DMS79 (cell line): ENCODE data around the gene TMEM54.

Experiments used
- DNase-seq: peaks from one replicate; lab custom pipeline; 2025; lab: John Stamatoyannopoulos, UW

TMEM54 gene

DNA sequence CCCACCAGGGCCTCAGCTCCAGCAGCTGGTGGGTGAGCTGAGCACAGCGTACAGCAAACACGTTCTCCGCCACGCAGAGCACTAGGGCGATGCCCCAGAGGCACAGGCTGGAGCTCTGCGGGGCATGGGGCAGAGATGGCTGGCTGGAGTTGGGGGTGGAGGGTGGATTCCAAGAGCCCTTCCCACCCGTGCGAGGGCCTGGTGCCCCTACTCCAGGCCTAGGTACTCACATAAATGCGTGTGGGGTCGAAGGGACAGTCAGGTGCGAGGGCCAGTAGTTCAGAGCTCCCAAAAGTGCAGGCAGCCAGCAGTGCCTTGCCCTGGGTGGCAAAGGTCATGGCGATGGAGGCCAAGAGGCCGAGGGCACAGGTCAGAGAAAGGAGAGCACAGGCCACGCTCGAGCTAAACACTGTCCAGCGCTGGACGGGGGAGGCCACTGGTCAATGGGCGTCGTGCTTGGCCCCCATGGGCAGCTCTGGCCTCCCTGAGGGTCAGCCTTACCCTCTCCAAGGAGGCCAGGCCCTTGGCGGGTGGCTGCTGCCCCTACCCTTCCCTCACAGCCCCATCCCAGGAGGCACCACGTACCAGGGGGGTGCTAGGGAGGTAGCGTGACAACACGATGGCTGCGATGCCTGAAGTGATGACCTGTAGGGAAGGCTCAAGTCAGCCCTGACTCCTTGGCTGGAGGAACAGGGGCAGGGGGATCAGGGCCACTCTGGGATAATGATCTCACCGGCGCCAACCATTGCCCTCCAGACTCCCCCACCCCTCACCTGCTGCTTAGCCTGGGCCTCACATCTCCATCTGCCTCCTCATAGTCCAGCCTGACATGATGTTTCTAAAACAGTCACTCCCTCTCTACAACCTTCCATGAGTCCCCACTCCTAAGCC lies 5.6 kb downstream of the TMEM54 start:
- DNase-seq: no peak

- DNase-seq: no peak
Observed at GRCh38 chr1:32894681-32895080, 6.5 kb downstream of the TMEM54 start.

- no peak for DNase-seq
Observed at GRCh38 chr1:32894019-32894600, 7.1 kb downstream of the TMEM54 start.

DNA sequence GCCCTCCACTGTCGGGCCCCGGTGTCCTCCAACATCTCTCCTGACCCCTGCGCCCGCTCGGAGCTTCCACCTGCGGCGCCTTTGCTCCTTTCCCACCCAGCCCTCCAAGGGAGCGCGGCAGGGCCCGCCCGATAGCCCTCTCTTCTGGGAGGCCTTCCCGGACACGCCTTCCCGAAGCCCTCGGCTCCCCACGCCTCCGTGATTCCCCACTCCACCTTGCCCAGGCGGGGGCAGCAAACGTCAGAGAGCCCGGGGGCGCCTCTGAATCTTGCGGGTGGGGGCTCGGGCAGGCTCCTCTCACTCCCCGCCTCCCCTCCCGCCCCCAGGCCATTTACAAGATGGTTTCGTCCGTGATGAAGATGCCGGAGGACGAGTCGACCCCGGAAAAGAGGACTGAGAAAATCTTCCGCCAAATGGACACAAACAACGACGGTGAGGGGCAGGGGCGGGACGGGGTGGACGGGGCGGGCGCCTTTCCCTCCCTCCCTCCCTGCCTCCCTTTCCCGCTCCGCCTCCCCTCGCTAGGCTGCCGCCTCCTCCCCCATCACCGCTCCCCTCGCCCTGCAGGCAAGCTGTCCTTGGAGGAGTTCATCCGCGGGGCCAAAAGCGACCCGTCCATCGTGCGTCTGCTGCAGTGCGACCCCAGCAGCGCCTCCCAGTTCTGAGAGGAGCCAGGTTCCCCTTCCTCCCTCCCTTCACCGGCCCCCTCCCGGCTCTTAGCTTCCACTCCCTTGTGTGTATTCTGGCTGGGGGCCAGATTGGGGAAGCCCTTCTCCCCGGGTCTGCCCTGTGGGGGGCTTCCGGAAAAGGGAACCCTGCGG lies 7.8 kb downstream of the TMEM54 start:
- DNase-seq: peak; percentile 41

GRCh38 chr1:32892368-32893197 lies 8.6 kb downstream of the TMEM54 start:
- peak; percentile 53 for DNase-seq

GRCh38 chr1:32891630-32892029 lies 9.6 kb downstream of the TMEM54 start:
- DNase-seq: no peak

DNA sequence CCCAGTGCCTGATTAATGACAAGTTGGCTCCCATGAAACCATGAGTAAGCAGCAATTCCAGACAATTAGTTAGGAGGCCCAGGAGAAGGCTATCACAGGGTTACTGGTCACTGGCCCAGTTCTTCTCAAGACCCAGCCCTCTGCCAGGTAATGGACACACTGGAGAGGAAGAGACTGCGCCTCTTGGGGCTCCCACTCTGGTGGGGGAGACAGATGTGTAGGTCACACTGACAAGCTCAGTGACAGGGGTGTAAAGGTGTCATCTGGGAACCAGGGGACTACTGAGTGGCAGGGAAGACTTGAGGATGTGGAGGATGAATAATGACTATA lies 10.0 kb downstream of the TMEM54 start:
- no peak for DNase-seq

DNA sequence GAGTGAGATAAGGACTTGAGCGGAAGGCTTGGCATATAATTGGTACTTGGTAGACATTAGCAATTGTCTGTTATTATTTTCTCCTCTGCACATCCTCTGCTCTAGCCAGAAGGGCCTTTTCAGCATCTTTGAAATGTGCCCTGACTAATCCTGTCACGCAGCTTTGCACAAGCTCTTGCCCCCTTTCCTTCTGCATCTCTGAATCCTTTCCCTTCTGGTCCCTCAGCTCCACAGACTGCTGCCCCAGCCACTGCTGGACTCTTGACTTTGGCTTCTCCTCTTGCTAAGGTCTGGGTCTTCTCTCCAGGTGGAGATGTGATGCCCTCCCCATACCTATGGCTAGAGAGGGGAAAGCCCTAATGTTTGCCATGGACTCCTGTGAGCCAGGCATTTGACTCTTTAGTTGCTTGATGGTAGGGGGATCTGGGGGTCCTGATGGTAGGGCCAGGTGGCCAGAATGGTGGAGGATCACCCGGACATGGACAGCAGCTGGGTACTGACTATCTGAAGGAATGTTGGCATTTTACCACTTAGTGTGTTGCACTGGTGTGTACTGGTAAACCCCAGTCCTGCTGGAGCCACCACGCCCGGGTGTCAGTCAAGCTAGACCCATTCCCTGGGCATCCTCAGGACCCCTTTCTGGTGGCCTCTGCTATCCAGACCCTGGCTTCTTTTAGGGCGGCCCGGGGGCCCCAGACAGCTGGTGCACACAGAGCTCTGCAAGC lies 10.5 kb downstream of the TMEM54 start:
- no peak for DNase-seq

GRCh38 chr1:32889731-32890278 lies 11.4 kb downstream of the TMEM54 start:
- no peak for DNase-seq

DNA sequence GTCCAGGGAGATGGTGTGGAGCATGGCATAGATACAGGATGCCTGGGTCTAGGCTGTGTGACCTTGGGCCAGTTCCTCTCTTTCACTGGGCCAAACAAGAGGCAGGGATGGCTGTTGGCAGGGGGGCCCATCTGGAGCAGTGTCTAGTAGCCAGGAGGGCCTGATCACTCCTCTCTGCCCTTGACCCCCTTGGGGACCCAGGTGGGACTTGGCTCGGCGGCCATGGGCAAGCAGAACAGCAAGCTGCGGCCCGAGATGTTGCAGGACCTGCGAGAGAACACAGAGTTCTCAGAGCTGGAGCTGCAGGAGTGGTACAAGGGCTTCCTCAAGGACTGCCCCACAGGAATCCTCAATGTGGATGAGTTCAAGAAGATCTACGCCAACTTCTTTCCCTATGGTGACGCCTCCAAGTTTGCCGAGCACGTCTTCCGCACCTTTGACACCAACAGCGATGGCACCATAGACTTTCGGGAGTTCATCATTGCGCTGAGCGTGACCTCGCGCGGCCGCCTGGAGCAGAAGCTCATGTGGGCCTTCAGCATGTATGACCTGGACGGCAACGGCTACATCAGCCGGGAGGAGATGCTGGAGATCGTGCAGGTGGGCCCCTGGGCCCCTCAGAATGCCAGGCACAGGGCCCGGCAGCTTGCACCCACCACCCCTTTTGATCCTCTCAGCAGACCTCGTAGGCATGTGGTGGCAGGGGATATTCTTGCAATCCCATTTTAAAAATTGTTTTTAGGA lies 12.3 kb downstream of the TMEM54 start:
- DNase-seq: no peak

- no peak for DNase-seq
Observed at GRCh38 chr1:32888134-32888533, 13.1 kb downstream of the TMEM54 start.

DNA sequence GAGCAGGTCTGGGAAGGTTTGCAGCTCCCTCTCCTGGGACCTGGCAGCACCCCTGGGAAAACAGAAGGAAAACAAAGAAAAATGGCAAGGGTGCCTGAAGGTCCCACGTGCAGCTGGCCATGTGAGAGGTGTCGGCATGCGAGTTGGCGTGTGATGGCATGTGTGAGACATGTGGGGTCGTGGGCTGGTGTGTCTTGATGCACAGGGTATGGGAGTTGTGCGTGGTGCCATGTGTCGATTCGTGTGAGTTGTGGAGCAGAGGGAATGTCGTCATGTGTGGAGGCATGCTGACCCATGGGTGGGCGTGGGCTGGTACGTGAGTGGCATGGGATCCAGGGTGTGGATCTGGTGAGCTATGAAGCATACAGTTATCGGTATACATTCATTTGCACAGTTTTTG lies 13.6 kb downstream of the TMEM54 start:
- no peak for DNase-seq

DNA sequence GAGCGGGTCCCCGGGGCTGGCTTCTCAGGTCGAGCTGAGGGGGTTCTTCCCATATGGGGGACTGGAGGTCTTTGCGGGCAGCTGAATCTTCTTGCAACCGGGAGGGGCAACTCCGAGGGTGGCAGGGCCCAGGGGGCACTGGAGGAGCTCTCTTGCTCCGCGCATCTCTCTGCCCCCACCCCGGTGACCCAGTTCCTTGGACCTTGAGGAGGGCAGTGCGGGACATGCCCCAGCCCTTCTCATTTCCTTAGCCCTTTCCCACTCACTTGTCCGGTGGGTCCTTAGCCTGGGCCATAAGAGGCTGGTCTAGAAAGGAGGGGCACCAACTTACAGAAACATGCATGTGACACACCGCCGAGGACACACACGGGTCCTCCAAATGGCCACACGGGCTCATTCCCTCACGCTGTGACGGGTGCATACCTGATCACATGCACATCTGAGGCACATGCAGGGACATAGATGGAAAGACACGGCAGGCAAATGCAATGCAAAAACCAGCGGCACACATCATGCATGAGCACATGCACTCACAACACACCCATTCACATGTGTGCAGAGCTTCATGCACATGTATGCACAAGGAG lies 14.3 kb downstream of the TMEM54 start:
- peak; percentile 8 for DNase-seq

DNA sequence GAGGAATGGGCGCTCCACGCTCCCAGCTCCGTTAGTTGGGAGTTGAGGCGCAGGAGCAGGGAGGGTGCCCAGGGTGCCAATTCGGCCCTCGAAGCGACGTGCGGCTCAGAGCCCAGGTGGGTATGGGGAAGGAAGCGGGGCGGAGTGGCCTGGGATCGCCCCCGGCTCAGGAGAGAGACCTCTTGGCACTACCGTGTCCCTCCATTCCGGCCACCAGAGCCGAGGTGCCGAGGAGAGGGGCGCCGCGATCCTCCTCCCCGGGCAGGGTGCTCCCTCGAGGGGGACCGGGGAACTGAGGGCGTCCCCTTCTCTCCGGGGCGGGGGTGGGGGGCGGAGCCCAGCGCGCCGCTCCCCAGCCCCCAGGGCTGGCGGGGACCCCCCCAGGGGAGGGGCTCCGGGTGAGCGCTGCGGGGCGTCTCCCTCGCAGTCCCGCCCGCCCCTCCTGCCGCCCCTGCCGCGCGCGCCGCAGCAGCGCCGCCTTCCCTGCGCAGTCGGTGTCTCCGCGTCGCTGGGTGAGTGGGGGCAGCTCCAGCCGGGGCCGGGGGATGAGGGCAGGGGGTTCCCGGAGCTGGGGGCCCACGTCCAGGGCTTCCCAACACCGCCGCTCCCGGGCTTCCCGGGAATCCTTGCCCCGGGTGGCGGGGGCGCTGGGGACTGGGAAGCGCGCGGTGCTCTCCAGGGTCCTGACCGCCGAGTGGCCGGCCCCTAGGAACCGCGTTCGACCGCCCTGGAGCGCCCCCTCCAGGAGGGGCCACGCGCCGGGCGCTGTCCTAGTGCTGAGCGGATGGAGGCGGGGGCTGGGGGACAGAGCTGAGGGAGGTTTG lies 15.0 kb downstream of the TMEM54 start, which contains the start of gene HPCA:
HPCA (plus strand) TSS at position 488 of the 824 bp plus-strand sequence. CDS start 2,408 bp downstream, outside the sequence.
- DNase-seq: peak; percentile 4

GRCh38 chr1:32885676-32886003 lies 15.5 kb downstream of the TMEM54 start:
- DNase-seq: no peak

- no peak for DNase-seq
Observed at GRCh38 chr1:32884726-32885125, 16.5 kb downstream of the TMEM54 start.

- no peak for DNase-seq
Observed at GRCh38 chr1:32884032-32884372, 17.2 kb downstream of the TMEM54 start.

- DNase-seq: no peak
Observed at GRCh38 chr1:32883338-32884031, 17.7 kb downstream of the TMEM54 start.
